HepG2 (cell line): ENCODE results near the gene TMEM200B. TPM values are rescaled to one million over a fixed set of nuclear protein-coding genes. Genes with fewer than 3 reads are reported as not detected.

Experiments
- ATAC-seq: fragments of 200-7000 bp; cut with Tn5 transposase; 3 replicates; pipeline ENCODE4 v1.9.1; 2020; ENCODE audit warnings: mild to moderate bottlenecking, moderate library complexity
- BruUV-seq: library from RNA; stranded (reverse); fragments of 400-500 nt; replicated peaks from 2 replicates; lab custom pipeline; 2021; lab: Mats Ljungman, UMichigan
- CTCF ChIA-PET: fragments of 300-600 bp; formaldehyde crosslinking; extraction: SDS; loops from one replicate; lab custom pipeline; 2021; ENCODE audit warnings: low total read pairs, inconsistent platforms, low intra/inter-chr PET ratio; lab: Yijun Ruan, JAX
- POLR2A ChIA-PET: fragments of 350-600 bp; sonication (Branson Sonifier 250); formaldehyde crosslinking; loops from one replicate; lab custom pipeline; 2020; ENCODE audit warnings: antibody characterized with exemption, inconsistent platforms; lab: Yijun Ruan, JAX
- DNase-seq: peaks from one replicate; pipeline ENCODE4 v3.0.0-alpha.2; 2015; ENCODE audit warnings: low spot score
- FAIRE-seq: peaks from 3 replicates; lab custom pipeline; 2011; peaks lifted over from hg19 to GRCh38; lab: Jason Lieb, UNC
- H2AFZ ChIP-seq: one replicate; pipeline ENCODE4 v1.6.1; 2011; ENCODE audit warnings: low read length, inconsistent platforms
- H3K27ac ChIP-seq: fragments of 300-600 bp; 3 replicates; pipeline ENCODE4 v1.8.0; 2011; ENCODE audit warnings: mixed run types, mild to moderate bottlenecking, mixed read lengths, low read length, inconsistent platforms; ENCODE audit not compliant: insufficient read depth; ENCODE audit errors: extremely low read length
- H3K27me3 ChIP-seq, 2 experiments: fragments of 200-600 bp in 1 of 2; 2 replicates in 1 of 2; 3 replicates in 1 of 2; pipeline versions ENCODE4 v1.6.0 to v1.8.0; 2011; ENCODE audit warnings: low read length in 2 of 2, mild to moderate bottlenecking in 2 of 2, moderate library complexity in 2 of 2, inconsistent platforms in 1 of 2; ENCODE audit not compliant: insufficient read depth in 2 of 2, control insufficient read depth in 1 of 2
- H3K36me3 ChIP-seq, 2 experiments: fragments of 200-600 bp in 1 of 2; replicated peaks in 1 of 2; 2 replicates in 1 of 2; 3 replicates in 1 of 2; pipeline versions ENCODE4 v1.5.1 to v1.8.0; 2011; ENCODE audit warnings: low read length in 2 of 2, inconsistent platforms in 1 of 2; ENCODE audit not compliant: insufficient read depth in 2 of 2, control insufficient read depth in 1 of 2
- H3K4me1 ChIP-seq: 2 replicates; pipeline ENCODE4 v1.5.1; 2012; ENCODE audit warnings: low read length, inconsistent platforms; ENCODE audit not compliant: insufficient read depth
- H3K4me2 ChIP-seq: 2 replicates; pipeline ENCODE4 v1.6.0; 2011; ENCODE audit warnings: low read depth, low read length, inconsistent platforms
- H3K4me3 ChIP-seq, 3 experiments: fragments of 200-600 bp in 1 of 3; sonication (generic), shearing (Covaris generic) in 1 of 3; replicated peaks in 1 of 3; 2 replicates each; pipeline ENCODE4 v1.5.1; 2011 to 2016; ENCODE audit warnings: low read length in 3 of 3, inconsistent platforms in 2 of 3, low read depth in 2 of 3, mild to moderate bottlenecking in 2 of 3, control low read depth in 1 of 3, mixed read lengths in 1 of 3; ENCODE audit not compliant: insufficient read depth in 1 of 3
- H3K79me2 ChIP-seq: one replicate; pipeline ENCODE4 v1.6.1; 2011; ENCODE audit warnings: low read length, inconsistent platforms; ENCODE audit not compliant: insufficient read depth
- H3K9ac ChIP-seq: 2 replicates; pipeline ENCODE4 v1.6.0; 2011; ENCODE audit warnings: mild to moderate bottlenecking, low read depth, low read length, inconsistent platforms; ENCODE audit not compliant: insufficient read depth
- H3K9me3 ChIP-seq: 2 replicates; pipeline ENCODE4 v1.5.1; 2012; ENCODE audit warnings: mild to moderate bottlenecking, low read length
- H4K20me1 ChIP-seq: 2 replicates; pipeline ENCODE4 v1.6.0; 2011; ENCODE audit warnings: inconsistent platforms, mild to moderate bottlenecking, low read length, moderate library complexity; ENCODE audit not compliant: insufficient read depth
- AKAP8 ChIP-seq: sonication (generic); formaldehyde crosslinking; IDR thresholded peaks from 2 replicates; pipeline ENCODE4 v1.5.1; 2020; ENCODE audit warnings: mild to moderate bottlenecking, missing genetic modification reagents
- ATRX ChIP-seq: sonication (generic); formaldehyde crosslinking; IDR thresholded peaks from 2 replicates; pipeline ENCODE4 v1.4.0; 2020; ENCODE audit warnings: missing genetic modification reagents, borderline replicate concordance
- JUNB ChIP-seq: sonication (generic); formaldehyde crosslinking; IDR thresholded peaks from 2 replicates; pipeline ENCODE4 v1.8.0; 2022; ENCODE audit warnings: missing genetic modification reagents, mild to moderate bottlenecking, borderline replicate concordance
- MYPOP ChIP-seq: sonication (generic); formaldehyde crosslinking; IDR thresholded peaks from 2 replicates; pipeline ENCODE4 v1.8.1; 2023; ENCODE audit warnings: mild to moderate bottlenecking, moderate library complexity, missing genetic modification reagents
- PCBP2 ChIP-seq: fragments of 200-400 bp; formaldehyde crosslinking; optimal IDR thresholded peaks from 2 replicates; pipeline ENCODE3; 2018; ENCODE audit warnings: low read length, low read depth; ENCODE audit not compliant: poor library complexity, severe bottlenecking
- PHB2 ChIP-seq: fragments of 450-650 bp; IDR thresholded peaks from 2 replicates; pipeline ENCODE4 v1.6.1; 2018; ENCODE audit not compliant: partially characterized antibody
- RFXAP ChIP-seq: sonication (generic); formaldehyde crosslinking; IDR thresholded peaks from 2 replicates; pipeline ENCODE4 v1.4.0; 2020; ENCODE audit warnings: missing genetic modification reagents, borderline replicate concordance
- SAP130 ChIP-seq: IDR thresholded peaks from 2 replicates; pipeline ENCODE4 v1.6.1; 2016; ENCODE audit warnings: low read depth
- U2AF1 ChIP-seq: fragments of 200-400 bp; formaldehyde crosslinking; optimal IDR thresholded peaks from 2 replicates; pipeline ENCODE3; 2017; ENCODE audit warnings: mild to moderate bottlenecking, low read depth, low read length
- ZBTB20 ChIP-seq: sonication (generic); formaldehyde crosslinking; IDR thresholded peaks from 2 replicates; pipeline ENCODE4 v1.8.1; 2023; ENCODE audit warnings: missing genetic modification reagents, low read depth, mild to moderate bottlenecking, borderline replicate concordance
- ZKSCAN5 ChIP-seq: sonication (generic); formaldehyde crosslinking; IDR thresholded peaks from 2 replicates; pipeline ENCODE4 v1.5.1; 2020; ENCODE audit warnings: mild to moderate bottlenecking, missing genetic modification reagents
- ZNF142 ChIP-seq: sonication (generic); formaldehyde crosslinking; IDR thresholded peaks from 2 replicates; pipeline ENCODE4 v1.4.0; 2020; ENCODE audit warnings: missing genetic modification reagents
- ZNF468 ChIP-seq: sonication (generic); formaldehyde crosslinking; IDR thresholded peaks from 2 replicates; pipeline ENCODE4 v1.8.0; 2022; ENCODE audit warnings: mild to moderate bottlenecking, moderate library complexity, missing genetic modification reagents
- ZNF749 ChIP-seq: sonication (generic); formaldehyde crosslinking; IDR thresholded peaks from 2 replicates; pipeline ENCODE4 v1.8.0; 2022; ENCODE audit warnings: mild to moderate bottlenecking, missing genetic modification reagents, moderate library complexity, borderline replicate concordance
- WGBS: methylation state at CpG from one replicate; pipeline ENCODE4 v1.1.6; 2017; ENCODE audit warnings: low lambda C conversion rate; 5-methylcytosine and 5-hydroxymethylcytosine counted together
- in situ Hi-C: cut with HindIII; loops from 2 replicates; pipeline ENCODE4 v1.10.0; 2017; ENCODE audit warnings: low pct_unique_long_range_greater_than_20kb; ENCODE audit not compliant: extremely low pct_ligation_motif_present
- intact Hi-C: fragments of 100-400 bp; cut with micrococcal nuclease; formaldehyde crosslinking; loops from one replicate; pipeline ENCODE4 v1.10.0; 2022; ENCODE audit not compliant: unreplicated experiment
- polyA plus RNA-seq, 8 experiments: library from polyadenylated mRNA; depleted of rRNA in 3 of 8; stranded (reverse) in 7 of 8; unstranded in 1 of 8; fragments of >200 nt; fragmentation: Illumina TruSeq in 4 of 8; extraction: Trizol in 4 of 8; gene quantifications; 2 replicates each; pipeline versions ENCODE4 v1.2.1 to v1.2.3, GENCODE V29; 2011 to 2016; ENCODE audit warnings: low read depth in 4 of 8, missing spikeins in 1 of 8, mixed read lengths in 1 of 8; ENCODE audit not compliant: insufficient read depth in 1 of 8
- total RNA-seq, 5 experiments: library from RNA; depleted of rRNA; stranded (reverse); fragments of >200 nt; fragmentation: Illumina TruSeq; extraction: Trizol; gene quantifications; 2 replicates each; pipeline ENCODE4 v1.2.3, GENCODE V29; 2016; ENCODE audit warnings: low read depth in 1 of 5

The TMEM200B gene
- total and polyA plus RNA-seq, 2 of the 13 experiments (the other 11 are each of a cell fraction or from before 2014, with no cell fraction given): 1.1 to 1.4 TPM

- peak overlapping the region; percentile 96 for H3K4me2 ChIP-seq
- intact Hi-C loops: loop anchor here (10.0 kb wide), 1 partner anchor 241 kb away; no protein-coding TSS in a partner anchor
- POLR2A ChIA-PET: interaction anchor here (1.1 to 2.5 kb wide), 4 partner anchors 9 to 56 kb away, joined by 3 to 24 read pairs (median 4); partner anchors contain the start of gene SRSF4
- DNase-seq: no peak
- peaks cover 22% of the 10 kb centered on the region for H3K4me1 ChIP-seq
- in situ Hi-C loops: loop anchor here (10.0 kb wide), 1 partner anchor 241 kb away; no protein-coding TSS in a partner anchor
- no peaks in the 10 kb centered on the region for H3K9me3 ChIP-seq
- BruUV-seq: no TSS peak
- no peak overlapping the region for H3K27ac ChIP-seq
- TF ChIP-seq JUNB (CRISPR knock-in tag) (no peak), PCBP2 (no peak), MYPOP (CRISPR knock-in tag) (no peak), ATRX (no peak), ZNF468 (CRISPR knock-in tag) (no peak), PHB2 (no peak), AKAP8 (CRISPR knock-in tag) (no peak), RFXAP (CRISPR knock-in tag) (no peak), ZBTB20 (CRISPR knock-in tag) (no peak), ZKSCAN5 (CRISPR knock-in tag) (no peak), ZNF749 (CRISPR knock-in tag) (no peak), SAP130 (CRISPR knock-in tag) (no peak), ZNF142 (CRISPR knock-in tag) (no peak), U2AF1 (no peak)
- TF ChIP-seq, all 625 proteins: peak for 0
- Histone ChIP-seq H4K20me1 (no peaks in the 10 kb centered on the region), H3K9ac (peak overlapping the region; percentile 75; the same call in 1 of the 2 replicates), H3K27me3 (peaks cover 2 to 11% of the 10 kb centered on the region in 2 experiments; a peak in 2 of 5 replicates), H3K36me3 (no peaks in the 10 kb centered on the region), H2AFZ (no peak overlapping the region), H3K79me2 (no peaks in the 10 kb centered on the region), H3K4me3 (peak overlapping the region in 2 of 3 experiments; percentile 85 to 89; a peak in 4 of 6 replicates)
- CTCF ChIA-PET: no interaction called here
- FAIRE-seq: no peak
- ATAC-seq: peak; percentile 4; the same call in 2 of the 3 replicates
- 37% methylated on average over 5 of the region's 6 CpGs for WGBS
Measured at GRCh38 chr1:29125788-29126187, 2.1 kb upstream of the TMEM200B start.
